C4-2B (cell line): ENCODE results near the gene SMAD1.

ENCODE experiments used
- ZFX ChIP-seq: fragments of 450-650 bp; IDR thresholded peaks from 2 replicates; pipeline ENCODE4 v1.6.1; 2017
- TF ChIP-seq, protein P1 (sequence below): fragments of 450-650 bp; conservative IDR thresholded peaks from 2 replicates; pipeline ENCODE4 v1.5.1; 2017; ENCODE audit warnings: mild to moderate bottlenecking

- TF ChIP-seq, protein P1, sequence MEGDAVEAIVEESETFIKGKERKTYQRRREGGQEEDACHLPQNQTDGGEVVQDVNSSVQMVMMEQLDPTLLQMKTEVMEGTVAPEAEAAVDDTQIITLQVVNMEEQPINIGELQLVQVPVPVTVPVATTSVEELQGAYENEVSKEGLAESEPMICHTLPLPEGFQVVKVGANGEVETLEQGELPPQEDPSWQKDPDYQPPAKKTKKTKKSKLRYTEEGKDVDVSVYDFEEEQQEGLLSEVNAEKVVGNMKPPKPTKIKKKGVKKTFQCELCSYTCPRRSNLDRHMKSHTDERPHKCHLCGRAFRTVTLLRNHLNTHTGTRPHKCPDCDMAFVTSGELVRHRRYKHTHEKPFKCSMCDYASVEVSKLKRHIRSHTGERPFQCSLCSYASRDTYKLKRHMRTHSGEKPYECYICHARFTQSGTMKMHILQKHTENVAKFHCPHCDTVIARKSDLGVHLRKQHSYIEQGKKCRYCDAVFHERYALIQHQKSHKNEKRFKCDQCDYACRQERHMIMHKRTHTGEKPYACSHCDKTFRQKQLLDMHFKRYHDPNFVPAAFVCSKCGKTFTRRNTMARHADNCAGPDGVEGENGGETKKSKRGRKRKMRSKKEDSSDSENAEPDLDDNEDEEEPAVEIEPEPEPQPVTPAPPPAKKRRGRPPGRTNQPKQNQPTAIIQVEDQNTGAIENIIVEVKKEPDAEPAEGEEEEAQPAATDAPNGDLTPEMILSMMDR = no peak
- no peak for TF ChIP-seq ZFX
Measured at GRCh38 chr4:145505995-145506394, 24.3 kb downstream of the SMAD1 start.
